IPS-NIHi11 (cell line): Measurements from ENCODE around the gene AKR1B1.

Experiments
- DNase-seq: peaks from one replicate; pipeline ENCODE4 v3.0.0; 2012; ENCODE audit warnings: mixed read lengths, low spot score

The AKR1B1 gene

DNA sequence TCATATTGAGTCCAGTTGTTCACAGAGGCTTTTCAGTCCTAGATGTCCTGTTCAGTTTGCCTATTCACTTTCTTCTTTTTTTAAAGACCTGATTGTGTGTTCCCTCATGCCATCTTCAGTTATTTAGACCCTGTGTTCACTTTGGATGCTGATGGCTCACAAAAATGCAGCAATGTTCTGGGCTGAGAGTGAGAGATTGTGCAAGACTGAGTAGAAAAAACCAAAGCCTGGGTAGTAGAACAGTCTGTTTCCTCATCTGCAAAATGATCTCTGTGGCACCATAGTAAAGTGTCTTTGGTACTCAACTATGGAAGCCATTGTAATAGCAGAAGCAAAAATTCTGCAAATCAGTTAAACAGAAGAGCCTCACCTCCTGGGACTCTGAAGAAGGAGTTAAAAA is 43.2 kb downstream of the AKR1B1 start:
- no peak for DNase-seq

- DNase-seq = no peak
These were observed 44.8 kb downstream of the AKR1B1 start for GRCh38 chr7:134414109-134414508.

DNA sequence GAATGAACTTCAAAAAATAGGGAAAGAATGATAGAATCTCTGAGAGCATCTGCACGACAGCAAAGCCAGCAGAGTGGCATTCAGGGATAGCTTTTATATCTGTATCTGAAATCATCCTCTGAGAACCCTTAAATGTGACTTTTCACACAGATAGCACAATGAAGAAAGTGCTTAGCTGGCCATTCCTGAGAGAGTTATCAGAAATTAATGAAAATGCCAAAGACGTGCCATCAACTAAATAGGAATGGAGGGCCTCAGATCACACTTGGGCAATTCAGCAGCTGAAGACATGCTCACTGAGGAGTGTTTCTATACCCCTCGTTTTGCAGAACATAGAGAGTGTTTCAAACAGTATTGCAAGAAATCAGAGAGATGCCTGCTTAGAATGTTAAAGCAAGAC is 51.6 kb downstream of the AKR1B1 start:
- no peak for DNase-seq

DNA sequence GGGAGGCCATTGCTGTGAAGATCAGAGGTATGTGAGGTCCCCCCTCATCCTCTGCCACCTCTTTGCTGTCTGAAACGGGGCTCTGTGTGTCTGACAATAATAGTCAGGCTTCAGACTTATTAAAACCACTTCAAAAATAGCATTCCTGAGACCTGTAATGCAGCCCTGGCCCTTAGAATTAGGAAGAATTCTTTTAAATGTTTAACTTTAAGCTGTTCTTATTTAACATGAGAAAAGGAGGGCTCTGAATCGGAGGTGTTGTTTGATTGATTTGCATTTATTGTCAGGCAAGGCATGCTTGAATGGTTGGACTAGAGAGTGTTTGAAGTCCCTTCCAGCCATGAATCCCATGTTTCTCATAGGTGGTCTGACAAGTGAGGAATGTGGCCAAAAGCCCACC is 52.5 kb downstream of the AKR1B1 start:
- DNase-seq = no peak

GRCh38 chr7:134405299-134405698 is 53.6 kb downstream of the AKR1B1 start:
- DNase-seq = no peak

- DNase-seq = no peak
These were observed 55.8 kb downstream of the AKR1B1 start for GRCh38 chr7:134403062-134403461.

- no peak for DNase-seq
These were observed 58.0 kb downstream of the AKR1B1 start for GRCh38 chr7:134400859-134401258.

DNA sequence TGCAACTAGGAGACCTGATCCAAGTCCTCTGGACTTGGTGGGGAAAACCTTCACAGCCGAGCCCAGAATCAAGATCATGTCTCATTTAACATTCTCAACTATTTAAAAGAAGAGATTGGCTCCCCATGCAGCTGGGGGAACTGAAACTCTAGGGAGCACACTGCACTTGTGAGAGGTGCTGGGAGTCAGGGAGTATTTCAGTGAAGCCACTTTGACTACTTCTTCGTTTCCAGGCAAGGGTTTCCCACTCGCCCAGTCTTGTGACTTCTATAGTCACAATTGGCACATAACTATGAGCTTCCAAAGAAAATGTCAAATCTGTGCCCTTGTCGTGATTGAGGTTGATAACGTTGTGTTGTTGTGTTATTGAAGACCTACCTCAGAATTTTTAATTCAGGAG is 62.9 kb downstream of the AKR1B1 start:
- no peak for DNase-seq

DNA sequence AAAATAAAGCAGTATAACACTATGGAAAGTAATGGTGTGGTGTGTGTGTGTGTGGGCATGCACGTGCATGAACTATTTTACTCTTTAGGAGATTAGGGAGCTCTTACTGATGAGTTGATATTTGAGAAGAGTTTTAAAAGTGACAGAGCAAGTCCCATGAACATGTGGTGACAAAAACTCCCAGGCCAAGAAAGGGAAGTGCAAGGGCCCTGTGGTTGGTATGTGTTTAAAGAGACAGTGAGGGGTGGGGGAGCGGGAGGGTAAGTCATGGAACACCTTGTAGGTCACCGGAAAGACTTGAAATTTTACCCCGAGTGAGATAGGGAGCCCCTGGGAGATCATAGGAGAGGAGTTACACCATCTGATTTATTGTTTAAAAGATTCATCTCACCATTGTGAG is 63.3 kb downstream of the AKR1B1 start:
- no peak for DNase-seq

GRCh38 chr7:134394056-134394455 is 64.8 kb downstream of the AKR1B1 start:
- DNase-seq = no peak
